Breast epithelium (tissue), 3 donors: ENCODE results near the gene IL18BP.

Experiments
- CTCF ChIP-seq, 3 donors: fragments of 450-650 bp; IDR thresholded peaks; one replicate each; pipeline ENCODE4 v1.5.1; 2016 to 2017; ENCODE audit warnings: antibody characterized with exemption in 3 of 3, mild to moderate bottlenecking in 3 of 3, moderate library complexity in 3 of 3
- POLR2A ChIP-seq: fragments of 450-650 bp; IDR thresholded peaks from one replicate; pipeline ENCODE4 v1.6.1; 2016; ENCODE audit warnings: antibody characterized with exemption, mild to moderate bottlenecking, moderate library complexity

GRCh38 chr11:72006309-72007088 is 7.8 kb downstream of the IL18BP start:
- no peak for TF ChIP-seq POLR2A
- TF ChIP-seq CTCF (IDR thresholded peaks at IDR 0.05): no peak
